HG02970 (cell line): ENCODE data around the gene RPS6KA3.
"Not testable (repeated sequence)": the region's sequence is repeated elsewhere in the genome, so short reads cannot be mapped to it uniquely, and the experiment has no call there.

Source experiments
- ATAC-seq: cut with Tn5 transposase; IDR thresholded peaks from one replicate; pipeline ENCODE4 v1.9.1; 2021; ENCODE audit warnings: mild to moderate bottlenecking, moderate library complexity, moderate number of reproducible peaks; ENCODE audit not compliant: unreplicated experiment, low FRiP score

Gene RPS6KA3

GRCh38 chrX:20149326-20149725 lies 117.4 kb downstream of the RPS6KA3 start:
- no peak for ATAC-seq

GRCh38 chrX:20147561-20147960 lies 119.1 kb downstream of the RPS6KA3 start:
- ATAC-seq, result no peak

- ATAC-seq, result no peak
These were observed 122.2 kb downstream of the RPS6KA3 start for GRCh38 chrX:20144491-20144890.

- ATAC-seq, result no peak
These were observed 123.1 kb downstream of the RPS6KA3 start for GRCh38 chrX:20143561-20143960.

- ATAC-seq, result no peak
These were observed 123.6 kb downstream of the RPS6KA3 start for GRCh38 chrX:20143111-20143510.

- peak; percentile 100 for ATAC-seq
These were observed 125.2 kb downstream of the RPS6KA3 start, which contains the start of gene EIF1AX for GRCh38 chrX:20141281-20142220. Gene EIF1AX, minus strand, starts transcription at chrX:20141838. Its CDS starts 198 bp downstream, at chrX:20141640.

GRCh38 chrX:20140420-20140819 lies 126.3 kb downstream of the RPS6KA3 start:
- no peak for ATAC-seq

- no peak for ATAC-seq
These were observed 126.7 kb downstream of the RPS6KA3 start for GRCh38 chrX:20139966-20140365.

- ATAC-seq, result no peak
These were observed 130.8 kb downstream of the RPS6KA3 start for GRCh38 chrX:20135944-20136343.

GRCh38 chrX:20132666-20133065 lies 134.0 kb downstream of the RPS6KA3 start:
- no peak for ATAC-seq

GRCh38 chrX:20130357-20130756 lies 136.4 kb downstream of the RPS6KA3 start:
- no peak for ATAC-seq

- ATAC-seq, result no peak
These were observed 137.2 kb downstream of the RPS6KA3 start for GRCh38 chrX:20129547-20129946.

GRCh38 chrX:20128670-20129069 lies 138.0 kb downstream of the RPS6KA3 start:
- no peak for ATAC-seq

GRCh38 chrX:20127440-20127839 lies 139.3 kb downstream of the RPS6KA3 start:
- ATAC-seq, result not testable (repeated sequence)

- ATAC-seq, result not testable (repeated sequence)
These were observed 139.9 kb downstream of the RPS6KA3 start for GRCh38 chrX:20126833-20127232.

GRCh38 chrX:20124964-20125363 lies 141.7 kb downstream of the RPS6KA3 start:
- no peak for ATAC-seq

GRCh38 chrX:20118065-20118824 lies 148.5 kb downstream of the RPS6KA3 start:
- no peak for ATAC-seq

GRCh38 chrX:20116577-20117240 lies 150.0 kb downstream of the RPS6KA3 start, which contains the start of gene MAP7D2:
Gene MAP7D2, minus strand, starts transcription at chrX:20116907. Its CDS starts 28 bp downstream, at chrX:20116879.
- ATAC-seq, result no peak

- ATAC-seq, result no peak
These were observed 150.6 kb downstream of the RPS6KA3 start for GRCh38 chrX:20116087-20116576.

GRCh38 chrX:20112022-20112774 lies 154.5 kb downstream of the RPS6KA3 start:
- no peak for ATAC-seq
